Esophagus muscularis mucosa (tissue), 4 donors: ENCODE results near the gene PUS7.

Experiments
- CTCF ChIP-seq, 3 experiments: fragments of 200-600 bp in 2 of 3; fragments of 450-650 bp in 1 of 3; sonication (generic) in 2 of 3; IDR thresholded peaks; one replicate each; pipeline ENCODE4 v1.5.1; 2017 to 2019; ENCODE audit warnings: antibody characterized with exemption in 3 of 3, mild to moderate bottlenecking in 2 of 3, moderate library complexity in 1 of 3
- EP300 ChIP-seq: sonication (generic); formaldehyde crosslinking; IDR thresholded peaks from one replicate; pipeline ENCODE4 v1.6.1; 2017; ENCODE audit warnings: antibody characterized with exemption
- POLR2A ChIP-seq: fragments of 450-650 bp; IDR thresholded peaks from one replicate; pipeline ENCODE4 v1.6.1; 2017; ENCODE audit warnings: antibody characterized with exemption, moderate library complexity, mild to moderate bottlenecking, low read depth

DNA sequence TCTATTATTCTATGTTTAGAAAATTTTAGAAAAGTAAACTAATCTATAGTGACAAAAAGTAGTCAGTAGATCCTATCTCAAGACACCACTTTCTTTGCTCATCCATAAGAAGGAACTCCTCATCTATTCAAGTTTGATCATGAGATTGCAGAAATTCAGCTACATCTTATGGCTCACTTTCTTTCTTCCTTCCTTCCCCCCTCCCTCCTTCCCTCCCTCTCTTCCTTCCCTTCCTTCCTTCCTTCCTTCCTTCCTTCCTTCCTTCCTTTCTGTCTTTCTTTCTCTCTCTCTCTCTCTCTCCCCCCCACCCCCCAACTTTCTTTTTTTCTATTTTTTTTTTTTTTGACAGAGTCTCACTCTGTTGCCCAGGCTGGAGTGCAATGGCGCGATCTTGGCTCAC, 98.1 kb downstream of the PUS7 start:
- TF ChIP-seq POLR2A (no peak), CTCF (IDR thresholded peaks at IDR 0.05) (no peak), EP300 (no peak)
